ENCODE results near the gene LMNTD1. TPM values are rescaled to one million over a fixed set of nuclear protein-coding genes. Genes with fewer than 3 reads are reported as not detected.

Gene LMNTD1
- total and polyA plus RNA-seq, 10 donors: 0.05 TPM; not detected in 9

DNA sequence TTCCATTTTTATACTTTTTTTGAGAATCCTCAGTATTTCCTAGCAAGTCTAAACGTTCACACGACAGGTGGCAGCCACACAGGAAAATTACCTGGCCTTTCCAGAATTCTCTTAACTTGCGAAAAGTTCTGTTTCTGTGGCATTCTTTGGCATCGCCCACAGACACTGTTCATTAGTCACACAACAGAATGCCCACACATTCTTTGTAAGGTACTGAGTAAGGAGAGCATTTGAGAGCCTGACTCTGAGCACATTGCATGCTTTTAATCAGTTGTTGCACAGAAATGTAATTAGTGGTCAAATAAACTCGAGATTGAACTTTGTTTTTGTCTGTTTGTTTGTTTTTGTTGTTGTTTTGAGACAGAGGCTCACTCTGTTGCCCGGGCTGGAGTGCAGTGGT, 52.4 kb downstream of the LMNTD1 start:
- WGBS, 5 donors: 65 to 88% (median 84%) methylated on average over 6 of the region's 6 CpGs
- Histone ChIP-seq H3K9me3 (peaks cover 0 to 10% (median 0%) of the 10 kb centered on the region in 8 donors), H3K27me3 (replicated peaks in 1 of 7) (peaks cover 0 to 5% (median 0%) of the 10 kb centered on the region in 7 donors), H3K4me3 (no peak overlapping the region), H3K4me1 (no peaks in the 10 kb centered on the region), H3K27ac (no peak overlapping the region), H3K36me3 (no peaks in the 10 kb centered on the region)
- no peak for DNase-seq
- TF ChIP-seq, protein P1, sequence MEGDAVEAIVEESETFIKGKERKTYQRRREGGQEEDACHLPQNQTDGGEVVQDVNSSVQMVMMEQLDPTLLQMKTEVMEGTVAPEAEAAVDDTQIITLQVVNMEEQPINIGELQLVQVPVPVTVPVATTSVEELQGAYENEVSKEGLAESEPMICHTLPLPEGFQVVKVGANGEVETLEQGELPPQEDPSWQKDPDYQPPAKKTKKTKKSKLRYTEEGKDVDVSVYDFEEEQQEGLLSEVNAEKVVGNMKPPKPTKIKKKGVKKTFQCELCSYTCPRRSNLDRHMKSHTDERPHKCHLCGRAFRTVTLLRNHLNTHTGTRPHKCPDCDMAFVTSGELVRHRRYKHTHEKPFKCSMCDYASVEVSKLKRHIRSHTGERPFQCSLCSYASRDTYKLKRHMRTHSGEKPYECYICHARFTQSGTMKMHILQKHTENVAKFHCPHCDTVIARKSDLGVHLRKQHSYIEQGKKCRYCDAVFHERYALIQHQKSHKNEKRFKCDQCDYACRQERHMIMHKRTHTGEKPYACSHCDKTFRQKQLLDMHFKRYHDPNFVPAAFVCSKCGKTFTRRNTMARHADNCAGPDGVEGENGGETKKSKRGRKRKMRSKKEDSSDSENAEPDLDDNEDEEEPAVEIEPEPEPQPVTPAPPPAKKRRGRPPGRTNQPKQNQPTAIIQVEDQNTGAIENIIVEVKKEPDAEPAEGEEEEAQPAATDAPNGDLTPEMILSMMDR (IDR thresholded peaks at IDR 0.05 in 8 of 11, conservative IDR thresholded peaks at IDR 0.05 in 3 of 11): no peak
- no peak for TF ChIP-seq POLR2A (IDR thresholded peaks at IDR 0.05)
- no peak for TF ChIP-seq POLR2AphosphoS5 (IDR thresholded peaks at IDR 0.05)
- intact Hi-C loops (cut with DNase I; ENCODE audit: low total_unique reads): no loop called here

DNA sequence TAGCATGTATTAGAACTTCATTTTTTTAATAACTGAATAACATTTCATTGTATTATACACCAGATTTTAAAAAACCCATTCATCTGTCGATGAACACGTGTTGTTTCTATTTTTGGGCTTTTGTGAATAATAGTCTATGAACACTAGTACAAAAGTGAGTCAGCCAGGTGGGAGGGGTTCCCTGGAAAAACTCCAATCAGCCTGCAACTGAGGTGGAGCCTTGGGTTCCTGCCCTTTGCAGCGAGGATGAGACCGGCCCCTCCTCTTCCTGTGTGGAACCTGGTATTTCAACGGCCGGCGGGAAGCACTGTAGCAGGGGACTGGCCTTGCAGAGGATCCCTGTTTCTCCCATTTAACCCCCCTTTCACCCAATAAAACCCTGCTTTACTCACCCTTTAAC, 56.1 kb downstream of the LMNTD1 start:
- no peak for DNase-seq
- TF ChIP-seq POLR2AphosphoS5 (IDR thresholded peaks at IDR 0.05) (no peak), POLR2A (IDR thresholded peaks at IDR 0.05) (no peak)
- TF ChIP-seq, protein P1 (IDR thresholded peaks at IDR 0.05 in 8 of 11, conservative IDR thresholded peaks at IDR 0.05 in 3 of 11): no peak
- H3K27me3 ChIP-seq (replicated peaks in 1 of 7): peaks cover 0 to 5% (median 0%) of the 10 kb centered on the region in 7 donors
- H3K36me3 ChIP-seq: no peaks in the 10 kb centered on the region
- H3K4me1 ChIP-seq: no peaks in the 10 kb centered on the region
- no peak overlapping the region for H3K4me3 ChIP-seq
- WGBS, 5 donors: 74 to 92% (median 80%) methylated on average over 7 of the region's 7 CpGs
- H3K9me3 ChIP-seq: peaks cover 0 to 10% (median 0%) of the 10 kb centered on the region in 8 donors
- no peak overlapping the region for H3K27ac ChIP-seq
- intact Hi-C loops (cut with DNase I; ENCODE audit: low total_unique reads): no loop called here

DNA sequence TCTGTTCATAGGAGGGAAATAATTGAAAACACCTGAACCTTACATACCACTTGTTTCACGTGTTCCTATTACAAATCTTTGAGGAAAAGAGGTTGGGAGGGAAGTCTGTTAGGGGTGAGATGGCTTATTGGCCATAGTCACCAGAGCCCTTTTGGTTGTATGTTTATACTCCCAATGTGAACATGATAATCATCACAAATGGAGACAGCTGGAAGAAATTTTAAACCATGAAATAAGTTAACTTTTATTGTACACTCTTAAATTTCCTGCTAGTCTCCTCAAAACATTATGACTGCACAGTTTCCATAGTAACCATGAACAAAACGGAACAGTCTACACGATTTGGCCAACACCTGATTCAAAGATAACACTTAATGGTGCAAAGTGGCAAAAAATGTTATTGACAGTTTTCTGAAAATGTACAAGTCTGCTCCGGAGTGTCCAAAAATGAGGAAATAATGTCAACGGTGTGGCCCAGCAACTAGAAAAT, 56.9 kb downstream of the LMNTD1 start:
- TF ChIP-seq, protein P1 (IDR thresholded peaks at IDR 0.05 in 8 of 11, conservative IDR thresholded peaks at IDR 0.05 in 3 of 11): no peak
- no peak for TF ChIP-seq POLR2A (IDR thresholded peaks at IDR 0.05)
- no peak for TF ChIP-seq POLR2AphosphoS5 (IDR thresholded peaks at IDR 0.05)
- DNase-seq: no peak
- intact Hi-C loops (cut with DNase I; ENCODE audit: low total_unique reads): no loop called here

DNA sequence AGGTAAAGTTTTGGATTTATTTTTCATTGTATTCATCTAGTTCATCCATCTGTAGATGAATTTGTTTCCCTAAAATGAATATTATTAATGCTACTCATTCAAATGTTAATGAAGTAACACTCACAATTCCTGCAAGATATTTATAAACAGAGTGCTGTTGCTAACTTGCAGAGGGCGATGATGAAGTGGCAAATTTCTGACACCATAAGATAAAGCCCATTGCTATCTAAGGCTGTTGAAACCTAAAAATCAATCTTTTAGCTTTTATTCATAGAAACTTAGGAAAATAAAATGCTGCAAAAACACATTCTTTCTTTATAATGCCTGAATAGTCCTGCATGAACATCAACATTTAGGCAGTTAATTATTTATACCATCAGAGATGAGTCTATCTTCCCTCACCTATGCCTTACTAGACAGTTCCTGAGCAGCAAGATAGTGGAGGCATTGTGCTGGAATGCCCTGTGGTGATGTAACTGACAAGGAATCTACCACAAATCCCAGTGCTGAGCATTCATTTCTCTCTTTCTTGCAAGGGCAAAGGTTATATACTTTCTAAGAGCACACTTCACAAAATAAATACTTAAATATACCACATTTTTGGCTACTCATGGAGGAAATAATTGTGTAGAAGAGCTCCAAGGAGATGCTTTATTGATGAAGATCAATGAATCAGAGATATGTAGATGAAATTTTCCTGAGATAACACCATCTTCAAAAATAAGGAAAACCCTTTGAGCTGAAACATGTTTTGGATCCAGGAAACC, 57.6 kb downstream of the LMNTD1 start:
- no peak for DNase-seq
- Histone ChIP-seq H3K27ac (no peak overlapping the region), H3K4me3 (no peak overlapping the region), H3K9me3 (peaks cover 0 to 10% (median 0%) of the 10 kb centered on the region in 8 donors), H3K4me1 (no peaks in the 10 kb centered on the region), H3K36me3 (no peaks in the 10 kb centered on the region), H3K27me3 (replicated peaks in 1 of 7) (no peaks in the 10 kb centered on the region)
- intact Hi-C loops (cut with DNase I; ENCODE audit: low total_unique reads): no loop called here
- 73 to 90% (median 84%) methylated on average over 1 of the region's 1 CpG for WGBS, 5 donors
- no peak for TF ChIP-seq POLR2AphosphoS5 (IDR thresholded peaks at IDR 0.05)
- no peak for TF ChIP-seq POLR2A (IDR thresholded peaks at IDR 0.05)
- TF ChIP-seq, protein P1 (IDR thresholded peaks at IDR 0.05 in 8 of 11, conservative IDR thresholded peaks at IDR 0.05 in 3 of 11): no peak

More for the DNA sequence above, 56.9 kb downstream of the LMNTD1 start:
- WGBS, 5 donors: 29 to 41% (median 32%) methylated on average over 5 of the region's 5 CpGs
- peaks cover 0 to 10% (median 0%) of the 10 kb centered on the region in 8 donors for H3K9me3 ChIP-seq
- no peak overlapping the region for H3K4me3 ChIP-seq
- H3K4me1 ChIP-seq: no peaks in the 10 kb centered on the region
- H3K27me3 ChIP-seq (replicated peaks in 1 of 7): no peaks in the 10 kb centered on the region
- H3K36me3 ChIP-seq: no peaks in the 10 kb centered on the region
- H3K27ac ChIP-seq: no peak overlapping the region
